ENCODE measurements around the gene C12orf76.
"Not testable (repeated sequence)": the region's sequence is repeated elsewhere in the genome, so short reads cannot be mapped to it uniquely, and the experiment has no call there.

DNA sequence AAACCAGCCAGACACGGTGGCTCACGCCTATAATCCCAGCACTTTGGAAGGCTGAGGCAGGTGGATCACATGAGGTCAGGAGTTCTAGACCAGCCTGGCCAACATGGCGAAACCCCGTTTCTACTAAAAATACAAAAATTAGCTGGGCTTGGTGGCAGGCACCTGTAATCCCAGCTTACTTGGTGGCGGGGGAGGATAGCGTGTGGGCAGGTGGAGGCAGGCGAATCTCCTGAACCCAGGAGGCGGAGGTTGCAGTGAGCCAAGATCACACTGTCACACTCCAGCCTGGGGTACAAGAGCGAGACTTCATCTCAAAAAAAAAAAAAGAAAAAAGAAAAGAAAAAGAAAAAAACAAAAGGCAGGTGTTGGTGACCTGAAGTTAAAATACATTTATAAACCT is 24.3 kb upstream of the C12orf76 start:
- TF ChIP-seq BRCA1 (IDR thresholded peaks at IDR 0.05; ENCODE audit: low read depth, low read length), result not testable (repeated sequence)
- TF ChIP-seq, protein P1, sequence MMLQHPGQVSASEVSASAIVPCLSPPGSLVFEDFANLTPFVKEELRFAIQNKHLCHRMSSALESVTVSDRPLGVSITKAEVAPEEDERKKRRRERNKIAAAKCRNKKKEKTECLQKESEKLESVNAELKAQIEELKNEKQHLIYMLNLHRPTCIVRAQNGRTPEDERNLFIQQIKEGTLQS (IDR thresholded peaks at IDR 0.05; ENCODE audit: borderline replicate concordance, extremely low read depth, low read depth, low read length), result not testable (repeated sequence)

Data from GM12878 (cell line).